HG03342 (cell line): ENCODE data around the gene ABITRAM.
"Not testable (repeated sequence)": the region's sequence is repeated elsewhere in the genome, so short reads cannot be mapped to it uniquely, and the experiment has no call there.

Source experiments
- ATAC-seq: cut with Tn5 transposase; IDR thresholded peaks from one replicate; pipeline ENCODE4 v1.9.1; 2021; ENCODE audit warnings: mild to moderate bottlenecking, moderate library complexity; ENCODE audit not compliant: unreplicated experiment

ABITRAM gene

GRCh38 chr9:108934323-108934893, at the start of gene ABITRAM:
Gene ABITRAM (plus strand): TSS chr9:108934400. CDS start chr9:108934487, 87 bp downstream.
- ATAC-seq: peak; percentile 78

- no peak for ATAC-seq
Observed at GRCh38 chr9:108884701-108885100, 49.5 kb upstream of the ABITRAM start.

GRCh38 chr9:108885643-108886348, 48.4 kb upstream of the ABITRAM start:
- peak; percentile 100 for ATAC-seq

GRCh38 chr9:108886594-108887271, 47.5 kb upstream of the ABITRAM start:
- not testable (repeated sequence) for ATAC-seq

- no peak for ATAC-seq
Observed at GRCh38 chr9:108889649-108890067, 44.5 kb upstream of the ABITRAM start.

GRCh38 chr9:108894225-108894997, 39.8 kb upstream of the ABITRAM start:
- no peak for ATAC-seq

GRCh38 chr9:108897324-108898096, 36.7 kb upstream of the ABITRAM start:
- no peak for ATAC-seq

GRCh38 chr9:108899023-108899695, 35.0 kb upstream of the ABITRAM start:
- not testable (repeated sequence) for ATAC-seq

GRCh38 chr9:108900176-108900575, 34.0 kb upstream of the ABITRAM start:
- ATAC-seq: no peak

- no peak for ATAC-seq
Observed at GRCh38 chr9:108903420-108904103, 30.6 kb upstream of the ABITRAM start.

- no peak for ATAC-seq
Observed at GRCh38 chr9:108904161-108904560, 30.0 kb upstream of the ABITRAM start.

GRCh38 chr9:108905494-108905893, 28.7 kb upstream of the ABITRAM start:
- no peak for ATAC-seq

GRCh38 chr9:108910402-108910801, 23.8 kb upstream of the ABITRAM start:
- ATAC-seq: no peak

GRCh38 chr9:108910914-108911313, 23.3 kb upstream of the ABITRAM start:
- ATAC-seq: no peak

GRCh38 chr9:108911820-108912219, 22.4 kb upstream of the ABITRAM start:
- no peak for ATAC-seq

- ATAC-seq: no peak
Observed at GRCh38 chr9:108913391-108913790, 20.8 kb upstream of the ABITRAM start.

- ATAC-seq: no peak
Observed at GRCh38 chr9:108919517-108919916, 14.7 kb upstream of the ABITRAM start.

- ATAC-seq: not testable (repeated sequence)
Observed at GRCh38 chr9:108920401-108920800, 13.8 kb upstream of the ABITRAM start.

GRCh38 chr9:108921200-108921599, 13.0 kb upstream of the ABITRAM start:
- no peak for ATAC-seq
